AG09319 (cell line): ENCODE results near the gene PTH1R.

Source experiments
- DNase-seq: peaks from one replicate; pipeline ENCODE4 v3.0.0-alpha.2; 2010; ENCODE audit warnings: low read depth; ENCODE audit errors: extremely low read depth
- CTCF ChIP-seq: IDR thresholded peaks from 2 replicates; pipeline ENCODE4 v1.5.1; 2011; ENCODE audit warnings: low read depth, mild to moderate bottlenecking, inconsistent platforms, low read length, moderate library complexity

The PTH1R gene

GRCh38 chr3:46850468-46850779 lies 27.1 kb upstream of the PTH1R start:
- DNase-seq = no peak
- no peak for TF ChIP-seq CTCF

GRCh38 chr3:46851364-46852333 lies 25.9 kb upstream of the PTH1R start:
- DNase-seq = no peak
- TF ChIP-seq CTCF = no peak

DNA sequence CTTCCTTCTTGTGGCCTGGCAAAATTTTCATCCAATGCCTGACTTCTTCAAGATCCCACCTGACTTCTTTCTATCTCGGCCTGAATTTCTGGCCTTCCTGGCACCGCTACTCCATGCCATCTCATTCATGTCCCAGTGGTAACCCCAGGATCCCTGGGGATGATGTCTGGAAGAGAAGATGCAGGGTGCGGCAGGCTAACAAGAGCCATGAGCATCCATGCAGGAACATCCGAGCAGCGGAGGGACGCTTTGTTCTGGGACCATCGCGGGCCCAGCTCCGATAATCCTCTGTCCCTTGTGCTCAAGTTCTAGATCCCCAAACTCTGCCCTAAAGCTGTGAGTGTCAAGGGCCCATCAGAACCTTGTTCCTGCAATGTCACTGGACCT lies 25.2 kb upstream of the PTH1R start:
- DNase-seq = no peak
- TF ChIP-seq CTCF = no peak

DNA sequence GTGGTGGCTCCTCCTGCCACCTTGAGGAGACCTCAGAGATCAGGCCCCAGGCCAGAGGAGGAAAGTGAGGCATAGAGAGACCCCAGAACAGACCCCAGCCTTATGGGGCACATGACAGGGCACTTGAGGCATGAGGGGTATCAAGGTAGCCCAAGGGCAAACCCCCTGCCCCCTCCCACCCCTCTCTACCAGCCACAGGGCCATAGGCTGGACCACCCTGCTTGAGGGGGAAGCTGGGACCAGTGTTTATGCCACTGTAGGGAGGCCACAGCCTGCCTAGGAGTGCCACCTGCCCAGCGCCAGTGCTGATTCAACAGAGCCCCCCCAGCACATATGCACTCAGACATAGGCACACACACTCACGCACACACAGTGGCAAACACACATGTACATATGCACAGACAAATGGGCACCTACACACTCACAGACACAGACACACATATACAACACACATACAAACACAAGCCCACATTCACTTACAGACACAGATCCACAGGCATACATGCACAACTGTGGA lies 24.6 kb upstream of the PTH1R start:
- no peak for DNase-seq
- no peak for TF ChIP-seq CTCF

GRCh38 chr3:46853441-46854415 lies 23.8 kb upstream of the PTH1R start:
- DNase-seq = no peak
- TF ChIP-seq CTCF = no peak

DNA sequence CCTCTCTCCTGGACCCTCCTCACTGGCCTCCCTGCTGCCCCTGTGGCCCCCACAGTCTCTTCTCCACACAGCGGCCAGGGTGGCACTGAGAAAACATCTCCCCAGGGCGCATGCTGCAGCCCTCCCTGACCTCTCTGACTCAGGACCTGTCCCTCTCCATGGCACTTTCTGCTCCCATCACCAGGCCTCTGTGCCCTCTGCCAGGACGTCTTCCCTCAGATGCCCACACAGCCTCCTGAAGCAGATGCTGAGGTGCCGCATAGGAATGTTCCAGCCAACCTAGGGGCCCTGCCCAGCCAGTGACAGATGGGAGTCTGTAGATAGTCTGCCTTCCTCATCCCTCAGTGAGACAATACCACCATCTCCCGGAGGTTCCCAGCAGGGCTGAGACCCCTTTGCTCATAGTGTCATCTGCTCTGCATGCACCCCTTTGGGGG lies 22.9 kb upstream of the PTH1R start:
- no peak for DNase-seq
- TF ChIP-seq CTCF = no peak
